Peyer's patch (tissue), 4 donors: ENCODE results near the gene NFAT5. TPM values are rescaled to one million over a fixed set of nuclear protein-coding genes. Genes with fewer than 3 reads are reported as not detected.
A peak's percentile ranks its signal among the peaks of the same experiment; 100 is the strongest.

Source experiments
- DNase-seq, 3 donors: peaks; one replicate each; pipeline ENCODE4 v3.0.0-alpha.2; 2017 to 2019
- H3K27ac ChIP-seq, 4 donors: fragments of 200-600 bp; sonication (generic); one replicate each; pipeline ENCODE4 v1.5.1; 2016 to 2019
- H3K27me3 ChIP-seq, 2 donors: fragments of 200-600 bp; sonication (generic); one replicate each; pipeline ENCODE4 v1.5.1; 2019
- H3K36me3 ChIP-seq, 3 donors: fragments of 200-600 bp; sonication (generic); one replicate each; pipeline ENCODE4 v1.5.1; 2016 to 2019
- H3K4me1 ChIP-seq, 4 donors: fragments of 200-600 bp; sonication (generic); one replicate each; pipeline ENCODE4 v1.5.1; 2016 to 2019
- H3K4me3 ChIP-seq, 4 donors: fragments of 200-600 bp; sonication (generic); 1 replicate in 3 of 4; 2 replicates in 1 of 4; pipeline ENCODE4 v1.5.1; 2016 to 2019; ENCODE audit warnings: mild to moderate bottlenecking in 1 of 4
- H3K9me3 ChIP-seq, 4 donors: fragments of 200-600 bp; sonication (generic); one replicate each; pipeline ENCODE4 v1.5.1; 2016 to 2019; ENCODE audit warnings: mild to moderate bottlenecking in 1 of 4
- CTCF ChIP-seq, 6 experiments: fragments of 450-650 bp in 4 of 6; fragments of 200-600 bp in 2 of 6; sonication (generic) in 1 of 6; IDR thresholded peaks; one replicate each; pipeline ENCODE4 v1.5.1; 2017 to 2019; ENCODE audit warnings: antibody characterized with exemption in 6 of 6, mild to moderate bottlenecking in 3 of 6, moderate library complexity in 1 of 6
- POLR2A ChIP-seq, 2 donors: fragments of 450-650 bp; IDR thresholded peaks; one replicate each; pipeline ENCODE4 v1.5.1; 2017; ENCODE audit warnings: antibody characterized with exemption in 2 of 2, mild to moderate bottlenecking in 2 of 2, moderate library complexity in 2 of 2
- total RNA-seq, 4 donors: library from RNA; depleted of rRNA; stranded (reverse); fragments of >200 nt; gene quantifications; one replicate each; pipeline ENCODE4 v1.1.0, GENCODE V29; 2016

Gene NFAT5
- total RNA-seq, 4 donors from 2014 or later = 40.5 to 93.3 (median 66.8) TPM

GRCh38 chr16:69688589-69688988 is 122.8 kb downstream of the NFAT5 start:
- Histone ChIP-seq H3K27me3 (no peaks in the 10 kb centered on the region), H3K36me3 (peaks cover 0 to 65% (median 0%) of the 10 kb centered on the region in 3 donors), H3K4me3 (no peak overlapping the region), H3K9me3 (no peaks in the 10 kb centered on the region), H3K4me1 (no peaks in the 10 kb centered on the region), H3K27ac (no peak overlapping the region)
- no peak for TF ChIP-seq CTCF (IDR thresholded peaks at IDR 0.05)
- no peak for TF ChIP-seq POLR2A (IDR thresholded peaks at IDR 0.05)
- no peak for DNase-seq

GRCh38 chr16:69691980-69692911 is 126.5 kb downstream of the NFAT5 start:
- H3K27me3 ChIP-seq = no peaks in the 10 kb centered on the region
- H3K36me3 ChIP-seq = peaks cover 0 to 70% (median 0%) of the 10 kb centered on the region in 3 donors
- no peak overlapping the region for H3K4me3 ChIP-seq
- no peak for TF ChIP-seq POLR2A (IDR thresholded peaks at IDR 0.05)
- TF ChIP-seq CTCF (IDR thresholded peaks at IDR 0.05) = no peak
- H3K27ac ChIP-seq = peak overlapping the region in 1 of 4 donors; percentile 9
- no peak for DNase-seq
- no peaks in the 10 kb centered on the region for H3K9me3 ChIP-seq
- H3K4me1 ChIP-seq = no peaks in the 10 kb centered on the region

GRCh38 chr16:69693916-69694315 is 128.2 kb downstream of the NFAT5 start:
- no peak for DNase-seq

GRCh38 chr16:69698404-69698803 is 132.6 kb downstream of the NFAT5 start:
- no peak for DNase-seq
- TF ChIP-seq POLR2A (IDR thresholded peaks at IDR 0.05) = no peak
- TF ChIP-seq CTCF (IDR thresholded peaks at IDR 0.05) = no peak
- Histone ChIP-seq H3K4me3 (no peak overlapping the region), H3K4me1 (no peaks in the 10 kb centered on the region), H3K36me3 (peaks cover 0 to 59% (median 0%) of the 10 kb centered on the region in 3 donors), H3K27ac (no peak overlapping the region), H3K9me3 (no peaks in the 10 kb centered on the region), H3K27me3 (no peaks in the 10 kb centered on the region)

More at GRCh38 chr16:69693916-69694315, 128.2 kb downstream of the NFAT5 start:
- no peaks in the 10 kb centered on the region for H3K27me3 ChIP-seq
- H3K4me1 ChIP-seq = no peaks in the 10 kb centered on the region
- peaks cover 0 to 80% (median 0%) of the 10 kb centered on the region in 3 donors for H3K36me3 ChIP-seq
- no peak overlapping the region for H3K4me3 ChIP-seq
- no peaks in the 10 kb centered on the region for H3K9me3 ChIP-seq
- no peak for TF ChIP-seq CTCF (IDR thresholded peaks at IDR 0.05)
- no peak for TF ChIP-seq POLR2A (IDR thresholded peaks at IDR 0.05)
- H3K27ac ChIP-seq = no peak overlapping the region

- Histone ChIP-seq H3K27ac (no peak overlapping the region), H3K4me1 (no peaks in the 10 kb centered on the region), H3K4me3 (no peak overlapping the region), H3K27me3 (no peaks in the 10 kb centered on the region), H3K9me3 (no peaks in the 10 kb centered on the region), H3K36me3 (peaks cover 0 to 46% (median 0%) of the 10 kb centered on the region in 3 donors)
- no peak for DNase-seq
- TF ChIP-seq POLR2A (IDR thresholded peaks at IDR 0.05) (no peak), CTCF (IDR thresholded peaks at IDR 0.05) (no peak)
Observed at GRCh38 chr16:69699915-69700314, 134.1 kb downstream of the NFAT5 start.
